Activated naive CD4-positive, alpha-beta T cell (primary cell): ENCODE data around the gene EPHB1.

Experiments
- DNase-seq, 4 experiments: peaks; one replicate each; lab custom pipeline; 2025; lab: John Stamatoyannopoulos, UW

EPHB1 gene

DNA sequence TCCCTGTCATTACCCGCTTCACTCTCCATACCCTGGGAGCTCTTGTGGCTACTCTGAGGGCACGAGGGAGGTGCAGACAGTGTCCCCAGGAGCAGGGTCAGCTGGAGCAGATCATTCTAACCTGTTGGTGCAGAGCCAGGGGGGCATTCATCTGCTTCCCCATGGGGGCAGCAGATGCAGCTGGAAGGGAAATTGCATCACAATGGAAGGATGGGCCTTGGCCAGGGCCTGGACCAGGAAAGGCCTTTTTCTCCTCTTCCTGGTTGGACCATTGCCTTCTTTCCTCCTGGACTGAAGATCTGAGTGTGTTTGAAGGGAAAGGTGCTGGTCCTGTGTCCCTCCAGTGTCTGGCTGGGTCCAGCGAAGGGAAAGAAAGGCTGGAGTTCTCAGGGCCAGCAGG, 55.7 kb downstream of the EPHB1 start:
- no peak for DNase-seq

GRCh38 chr3:134852132-134852531, 57.1 kb downstream of the EPHB1 start:
- DNase-seq = no peak

GRCh38 chr3:134852893-134853351, 57.9 kb downstream of the EPHB1 start:
- DNase-seq = no peak

DNA sequence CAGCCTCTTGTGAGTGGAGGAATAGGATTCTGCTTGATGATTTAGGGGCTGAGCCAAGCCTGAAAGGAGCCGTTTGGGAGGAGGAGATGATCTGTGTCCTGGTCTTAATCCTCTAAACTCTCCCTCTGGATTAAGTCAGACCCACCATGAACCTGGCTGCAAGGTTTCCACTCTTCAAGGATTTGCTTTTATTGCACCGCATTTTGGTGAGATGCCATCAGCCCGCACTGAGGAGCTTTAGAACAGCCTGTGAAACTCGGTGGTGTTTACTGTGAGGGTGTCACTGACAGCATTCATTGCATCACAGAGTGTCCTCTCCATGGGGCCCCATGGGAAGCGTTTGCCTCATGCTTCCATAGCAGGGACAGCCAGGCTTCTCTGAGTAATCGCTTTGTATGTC, 59.2 kb downstream of the EPHB1 start:
- DNase-seq = no peak

- DNase-seq = no peak
These were observed 62.3 kb downstream of the EPHB1 start for GRCh38 chr3:134857356-134857755.

DNA sequence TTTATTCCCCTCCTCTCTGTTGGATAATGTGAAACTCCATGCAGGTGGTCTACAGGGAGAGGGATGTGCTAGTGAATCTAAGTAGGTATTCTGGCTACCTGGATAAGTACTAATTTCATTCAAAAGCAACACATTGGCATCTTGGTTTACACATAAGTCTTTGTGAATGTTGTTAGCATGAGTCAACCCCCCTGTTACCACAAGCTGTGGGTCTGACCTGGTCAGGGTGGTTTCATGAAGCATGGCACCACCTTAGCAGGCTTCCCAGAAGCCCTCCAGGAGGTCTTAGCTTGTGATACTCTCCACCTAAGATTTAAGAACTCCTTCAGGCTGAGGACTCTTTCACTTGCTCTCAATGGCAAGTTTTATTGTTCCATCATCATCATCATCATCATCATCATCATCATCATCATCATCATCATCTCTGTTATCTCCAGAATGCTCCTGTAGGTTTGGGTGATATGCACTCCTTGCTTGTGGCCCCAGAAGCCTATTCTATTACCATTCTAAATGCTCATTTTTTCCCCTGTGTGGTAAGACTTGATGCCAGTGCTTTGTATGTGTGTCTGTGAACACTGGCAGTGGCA, 62.8 kb downstream of the EPHB1 start:
- DNase-seq = no peak

DNA sequence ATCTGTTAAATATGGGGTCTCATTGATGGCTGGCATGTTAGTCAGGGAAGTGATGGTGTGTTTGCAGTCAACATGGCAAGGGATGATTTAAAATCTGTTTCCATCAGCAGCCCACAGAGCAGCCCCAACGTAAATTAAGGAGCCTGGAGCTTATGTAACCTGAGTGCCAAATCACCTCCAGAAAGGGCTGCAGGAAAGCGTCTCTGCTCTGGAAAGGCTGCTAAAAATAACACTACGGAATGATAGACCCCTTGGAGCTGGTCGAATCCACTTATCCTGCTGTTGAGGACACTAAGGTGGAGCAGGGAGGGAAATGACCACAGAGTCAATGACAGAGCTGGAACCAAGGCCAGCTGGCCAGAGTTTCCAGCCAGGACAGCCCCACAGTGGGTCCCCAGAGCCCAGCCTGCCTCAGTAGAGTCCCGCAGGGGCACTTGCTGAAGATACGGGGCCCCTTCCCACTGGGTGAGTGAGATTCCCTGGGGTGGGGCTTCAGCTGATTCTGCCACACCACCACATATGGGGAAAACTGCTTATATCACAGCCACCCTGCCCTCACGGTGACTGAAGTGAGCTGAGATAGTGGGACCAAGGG, 63.5 kb downstream of the EPHB1 start:
- DNase-seq = no peak

DNA sequence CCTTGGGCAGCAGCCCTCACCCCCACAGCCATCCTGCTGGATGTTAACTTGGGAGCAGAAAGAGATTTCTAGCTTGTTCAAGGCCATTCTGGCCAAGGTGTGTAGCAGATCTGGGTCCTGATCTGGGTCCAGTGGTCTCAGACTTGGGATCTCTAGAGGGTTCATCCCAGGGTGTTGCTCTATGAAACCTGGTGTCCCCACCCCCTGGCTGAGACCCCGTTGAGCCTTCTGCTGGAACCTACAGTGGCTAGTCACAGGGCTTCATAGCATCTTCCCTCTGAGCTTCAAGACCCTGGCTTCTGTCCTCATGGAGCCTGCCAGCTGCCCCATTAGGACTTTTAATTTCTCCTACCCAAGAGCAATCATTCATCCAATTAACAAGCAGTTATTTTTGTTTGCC, 64.3 kb downstream of the EPHB1 start:
- no peak for DNase-seq

- DNase-seq = no peak
These were observed 65.1 kb downstream of the EPHB1 start for GRCh38 chr3:134860141-134860540.

GRCh38 chr3:134863915-134864314, 68.9 kb downstream of the EPHB1 start:
- DNase-seq = no peak

DNA sequence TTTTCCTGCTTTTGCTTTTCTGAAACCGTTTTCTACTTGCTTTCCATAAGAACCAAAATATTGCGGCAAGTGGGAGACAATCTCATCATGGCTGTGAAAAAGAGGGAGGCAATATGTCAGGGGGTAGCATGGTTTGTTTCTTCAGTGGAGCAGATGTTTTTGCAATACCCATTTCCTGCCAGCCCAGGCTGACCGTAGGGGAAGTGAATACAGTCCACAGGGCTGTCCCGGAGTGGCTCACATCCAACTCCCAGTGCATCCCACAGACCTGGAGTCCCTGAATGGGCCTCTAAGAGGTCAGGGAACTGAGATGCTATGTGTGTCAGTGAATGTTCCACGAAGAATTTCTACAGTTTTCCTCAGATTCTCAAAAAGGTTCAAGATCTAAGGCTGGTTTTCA, 69.6 kb downstream of the EPHB1 start:
- no peak for DNase-seq

DNA sequence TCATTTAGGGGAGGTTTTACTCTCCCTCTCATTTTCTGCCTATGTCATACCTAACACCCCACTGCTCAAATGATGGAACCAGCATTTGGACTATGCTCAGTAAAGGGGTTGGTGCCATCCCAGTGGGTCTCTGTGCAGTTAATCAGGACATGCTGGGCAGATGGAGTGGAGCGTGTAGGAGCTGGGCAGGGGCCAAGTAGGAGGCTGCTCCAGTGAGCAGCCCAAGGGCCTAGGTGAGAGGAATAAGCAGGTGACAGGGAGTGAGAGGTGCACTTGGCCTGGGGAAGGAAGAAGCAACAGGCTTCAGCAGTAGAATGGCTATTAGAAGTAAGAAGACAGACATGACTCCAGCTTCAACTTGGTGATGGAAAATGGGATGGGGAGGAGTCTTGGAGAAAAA, 72.2 kb downstream of the EPHB1 start:
- no peak for DNase-seq

GRCh38 chr3:134869153-134869726, 74.2 kb downstream of the EPHB1 start:
- no peak for DNase-seq

DNA sequence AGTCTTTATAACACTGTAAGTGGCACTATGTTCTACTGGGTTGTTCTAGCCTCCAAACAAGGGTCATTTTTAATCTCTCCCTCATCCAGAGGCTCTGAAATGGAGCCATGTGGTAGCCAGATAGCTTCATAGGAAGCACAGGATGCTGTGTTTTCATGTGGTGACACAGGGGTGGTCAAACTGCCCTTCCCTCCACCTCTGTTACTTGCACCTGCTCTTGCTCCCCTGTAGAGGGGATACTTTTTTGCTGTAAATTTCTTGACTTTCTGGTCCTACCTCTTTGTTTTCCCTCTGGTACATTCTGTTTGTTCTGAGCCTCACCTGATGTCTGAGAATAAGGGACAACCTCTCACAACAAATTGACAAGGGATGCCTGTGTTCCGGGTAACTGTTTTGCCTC, 76.8 kb downstream of the EPHB1 start:
- no peak for DNase-seq

DNA sequence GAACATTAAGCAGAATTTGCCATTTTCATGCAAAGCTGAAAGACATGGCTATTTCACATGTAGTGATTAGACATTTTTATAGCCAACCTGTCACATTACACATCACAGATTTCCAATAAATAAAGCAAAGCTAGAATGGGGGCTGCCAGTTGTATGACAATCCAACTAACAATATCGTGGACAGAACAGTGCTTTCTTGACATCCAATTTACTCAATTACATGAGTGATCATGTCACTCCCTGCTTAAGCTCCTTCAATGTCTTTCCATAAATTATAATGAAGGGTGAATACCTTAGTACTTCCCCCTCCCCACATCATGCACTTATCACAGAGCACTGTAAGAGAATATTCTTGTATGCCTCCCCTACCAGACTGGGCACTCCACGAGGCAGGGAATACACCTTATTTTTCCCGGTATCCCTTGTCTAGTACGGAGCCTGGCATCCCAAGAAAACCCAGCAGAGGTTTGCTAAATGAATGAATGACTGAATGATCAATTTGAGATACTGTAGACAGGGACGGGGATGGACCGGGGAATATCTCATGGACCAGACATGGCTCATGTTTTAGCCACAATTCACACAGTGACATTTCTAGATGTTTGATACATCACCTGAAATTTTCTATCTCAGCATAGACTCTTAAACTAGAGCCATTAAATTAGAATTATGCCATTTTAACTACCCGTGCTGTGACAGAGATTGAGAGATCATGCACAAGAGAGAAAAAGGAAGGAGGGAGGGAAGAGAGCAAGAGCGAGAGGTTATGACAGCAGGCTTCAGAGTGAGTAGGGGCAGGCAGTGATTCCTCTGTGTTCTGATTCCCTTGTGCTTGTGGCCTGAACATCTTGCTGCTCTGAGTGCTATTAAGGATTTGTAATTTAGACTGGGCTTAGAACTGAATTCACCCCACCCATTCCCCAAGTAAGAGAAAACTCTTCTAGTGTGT, 77.7 kb downstream of the EPHB1 start:
- no peak for DNase-seq

GRCh38 chr3:134873789-134874188, 78.7 kb downstream of the EPHB1 start:
- DNase-seq = no peak

- DNase-seq = no peak
These were observed 79.8 kb downstream of the EPHB1 start for GRCh38 chr3:134874737-134875413.

GRCh38 chr3:134876836-134877235, 81.8 kb downstream of the EPHB1 start:
- no peak for DNase-seq

GRCh38 chr3:134877788-134878187, 82.7 kb downstream of the EPHB1 start:
- no peak for DNase-seq

GRCh38 chr3:134879990-134880389, 84.9 kb downstream of the EPHB1 start:
- no peak for DNase-seq

DNA sequence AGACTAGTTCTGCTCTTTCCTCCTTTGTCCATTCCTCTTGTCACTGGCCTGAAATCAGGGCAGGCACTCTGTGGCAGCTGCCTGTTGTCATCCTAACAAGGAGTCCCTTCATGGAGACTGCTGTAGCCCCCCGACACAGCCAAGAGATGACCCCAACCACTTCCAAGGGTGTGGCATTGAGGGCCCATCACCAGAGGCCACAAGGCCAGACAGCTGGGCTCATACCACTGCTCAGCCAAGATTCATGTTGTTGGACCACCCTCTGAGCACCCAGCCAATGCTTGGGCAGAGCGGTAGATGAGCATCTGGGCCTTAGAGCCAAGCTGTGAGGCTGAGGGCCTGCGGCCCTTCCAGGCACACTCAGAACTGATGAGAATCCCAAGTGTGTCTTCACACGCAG, 85.4 kb downstream of the EPHB1 start:
- DNase-seq = no peak

DNA sequence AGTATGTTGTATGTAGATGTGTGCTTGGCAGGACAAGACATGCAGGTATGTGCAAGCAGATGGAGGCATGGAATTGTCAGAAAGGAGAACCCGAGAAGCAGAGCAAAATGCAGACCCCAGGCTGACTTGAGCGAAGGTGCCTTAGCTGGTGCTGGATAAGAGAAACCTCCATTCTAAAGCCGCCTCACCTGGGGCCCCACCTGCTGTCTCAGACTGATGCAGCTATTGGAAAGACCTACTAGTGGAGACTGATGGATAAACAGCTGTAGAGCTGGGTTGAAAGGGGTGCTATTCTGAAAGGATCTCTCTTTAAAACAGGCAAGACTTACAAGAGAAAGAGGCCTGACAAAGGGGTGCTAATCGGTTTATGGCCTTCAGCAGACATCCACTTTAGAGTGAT, 86.2 kb downstream of the EPHB1 start:
- DNase-seq = no peak
